ENCODE data around the gene GNG2. TPM values are rescaled to one million over a fixed set of nuclear protein-coding genes. Genes with fewer than 3 reads are reported as not detected.

Gene GNG2
- total RNA-seq, 1 donor from 2014 or later = 24.4 TPM

DNA sequence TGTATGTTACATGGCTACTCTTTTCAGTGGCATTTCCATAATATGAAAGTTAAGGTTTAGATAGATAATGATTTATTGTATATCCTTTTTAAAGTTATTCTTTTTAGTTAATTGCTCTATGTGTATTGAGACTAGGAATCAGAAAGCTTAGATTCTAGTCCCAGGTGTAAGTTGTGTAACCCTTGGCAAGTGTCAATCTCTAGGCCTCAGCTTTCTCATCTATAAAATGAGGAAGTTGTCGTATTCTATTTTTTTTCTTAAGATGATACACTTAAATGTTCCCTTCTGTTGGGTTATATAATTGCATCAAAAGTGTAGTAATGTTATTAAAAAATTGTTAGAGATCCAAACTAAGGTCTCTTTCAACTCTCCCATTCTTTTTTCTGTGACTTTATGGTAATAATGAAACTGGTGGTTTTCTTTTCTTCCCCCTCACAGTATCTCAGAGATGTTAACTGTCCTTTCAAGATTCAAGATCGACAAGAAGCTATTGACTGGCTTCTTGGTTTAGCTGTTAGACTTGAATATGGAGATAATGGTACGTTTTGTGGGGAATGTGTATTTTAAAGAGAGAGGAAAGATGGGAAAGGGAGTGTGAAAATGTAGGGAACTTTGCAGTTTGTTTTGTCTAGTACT lies 133.0 kb downstream of the GNG2 start:
- ATAC-seq (no peak), DNase-seq (no peak)
- H3K9me3 ChIP-seq = no peaks in the 10 kb centered on the region
- peaks cover 20% of the 10 kb centered on the region for H3K4me1 ChIP-seq
- no peaks in the 10 kb centered on the region for H3K27me3 ChIP-seq
- intact Hi-C loops (cut with DNase I) = loop anchor here (10.0 kb wide), 1 partner anchor 141 kb away; no protein-coding TSS in a partner anchor
- no peak overlapping the region for H3K4me3 ChIP-seq
- no peak for TF ChIP-seq CTCF (IDR thresholded peaks at IDR 0.05)
- H3K36me3 ChIP-seq = peaks cover 60% of the 10 kb centered on the region
- no peak overlapping the region for H3K27ac ChIP-seq

GRCh38 chr14:51996148-51996746 lies 135.8 kb downstream of the GNG2 start:
- ATAC-seq (no peak), DNase-seq (no peak)
- Histone ChIP-seq H3K27me3 (no peaks in the 10 kb centered on the region), H3K27ac (no peak overlapping the region), H3K4me3 (no peak overlapping the region), H3K36me3 (peaks cover 84% of the 10 kb centered on the region), H3K9me3 (no peaks in the 10 kb centered on the region), H3K4me1 (peaks cover 3% of the 10 kb centered on the region)
- intact Hi-C loops (cut with DNase I) = loop anchor here (10.0 kb wide), 1 partner anchor 139 kb away; no protein-coding TSS in a partner anchor
- peak; percentile 74 for TF ChIP-seq CTCF (IDR thresholded peaks at IDR 0.05)

GRCh38 chr14:51998348-51998747 lies 137.9 kb downstream of the GNG2 start:
- no peak overlapping the region for H3K4me3 ChIP-seq
- H3K27me3 ChIP-seq = no peaks in the 10 kb centered on the region
- DNase-seq (no peak), ATAC-seq (no peak)
- H3K27ac ChIP-seq = no peak overlapping the region
- intact Hi-C loops (cut with DNase I) = loop anchor here (10.0 kb wide), 1 partner anchor 136 kb away; no protein-coding TSS in a partner anchor
- no peak for TF ChIP-seq CTCF (IDR thresholded peaks at IDR 0.05)
- no peaks in the 10 kb centered on the region for H3K4me1 ChIP-seq
- H3K36me3 ChIP-seq = peaks cover 86% of the 10 kb centered on the region
- no peaks in the 10 kb centered on the region for H3K9me3 ChIP-seq

- Histone ChIP-seq H3K36me3 (peaks cover 85% of the 10 kb centered on the region), H3K4me1 (no peaks in the 10 kb centered on the region), H3K4me3 (no peak overlapping the region), H3K27me3 (no peaks in the 10 kb centered on the region), H3K9me3 (no peaks in the 10 kb centered on the region), H3K27ac (no peak overlapping the region)
- no peak for ATAC-seq
- intact Hi-C loops (cut with DNase I) = loop anchor here (10.0 kb wide), 1 partner anchor 136 kb away; no protein-coding TSS in a partner anchor
- no peak for DNase-seq
- no peak for TF ChIP-seq CTCF (IDR thresholded peaks at IDR 0.05)
Measured at GRCh38 chr14:51999084-51999483, 138.7 kb downstream of the GNG2 start.

GRCh38 chr14:52000019-52000582 lies 139.7 kb downstream of the GNG2 start:
- Histone ChIP-seq H3K36me3 (peaks cover 85% of the 10 kb centered on the region), H3K9me3 (no peaks in the 10 kb centered on the region), H3K4me1 (no peaks in the 10 kb centered on the region), H3K27ac (no peak overlapping the region), H3K4me3 (no peak overlapping the region), H3K27me3 (no peaks in the 10 kb centered on the region)
- DNase-seq = no peak
- ATAC-seq = no peak
- intact Hi-C loops (cut with DNase I) = no loop called here
- no peak for TF ChIP-seq CTCF (IDR thresholded peaks at IDR 0.05)

Measured in upper lobe of right lung (tissue), 1 donor.